Prostate gland (tissue), 2 donors: ENCODE data around the gene KCNK7. TPM values are rescaled to one million over a fixed set of nuclear protein-coding genes. Genes with fewer than 3 reads are reported as not detected.
"Not testable (repeated sequence)": the region's sequence is repeated elsewhere in the genome, so short reads cannot be mapped to it uniquely, and the experiment has no call there.

Source experiments
- DNase-seq: peaks from one replicate; pipeline ENCODE4 v3.0.0-alpha.2; 2019; ENCODE audit warnings: low spot score
- H3K27ac ChIP-seq, 2 donors: fragments of 200-600 bp; sonication (generic); 2 replicates each; pipeline ENCODE4 v1.5.1; 2017 to 2019
- H3K27me3 ChIP-seq: fragments of 200-600 bp; sonication (generic); replicated peaks from 2 replicates; pipeline ENCODE4 v1.5.1; 2019; ENCODE audit not compliant: insufficient read depth
- H3K36me3 ChIP-seq, 2 donors: fragments of 200-600 bp; sonication (generic); 1 replicate in 1 of 2; 2 replicates in 1 of 2; pipeline versions ENCODE4 v1.5.1 to v1.8.1; 2017 to 2019
- H3K4me1 ChIP-seq: fragments of 200-600 bp; sonication (generic); replicated peaks from 2 replicates; pipeline ENCODE4 v1.5.1; 2019
- H3K4me3 ChIP-seq, 2 donors: fragments of 200-600 bp; sonication (generic); 2 replicates each; pipeline ENCODE4 v1.5.1; 2017 to 2019
- H3K9me3 ChIP-seq: fragments of 200-600 bp; sonication (generic); 2 replicates; pipeline ENCODE4 v1.5.1; 2017
- CTCF ChIP-seq, 4 experiments: fragments of 200-600 bp in 2 of 4; fragments of 450-650 bp in 2 of 4; sonication (generic) in 2 of 4; IDR thresholded peaks; 1 replicate in 3 of 4; 2 replicates in 1 of 4; pipeline ENCODE4 v1.5.1; 2016 to 2019; ENCODE audit warnings: antibody characterized with exemption in 4 of 4, mild to moderate bottlenecking in 2 of 4, moderate library complexity in 2 of 4
- POLR2A ChIP-seq: fragments of 450-650 bp; IDR thresholded peaks from one replicate; pipeline ENCODE4 v1.6.1; 2016; ENCODE audit warnings: antibody characterized with exemption, mild to moderate bottlenecking
- POLR2AphosphoS5 ChIP-seq: sonication (generic); formaldehyde crosslinking; IDR thresholded peaks from one replicate; pipeline ENCODE4 v1.6.1; 2017; ENCODE audit warnings: antibody characterized with exemption
- WGBS: methylation state at CpG from one replicate; pipeline ENCODE4 v1.1.5; 2018; 5-methylcytosine and 5-hydroxymethylcytosine counted together
- intact Hi-C: fragments of 100-400 bp; cut with DNase I; formaldehyde crosslinking; loops from one replicate; pipeline ENCODE4 v1.14.2; 2022
- total RNA-seq, 2 donors: library from RNA; depleted of rRNA; stranded (reverse); fragments of >200 nt; gene quantifications; one replicate each; pipeline ENCODE4 v1.1.0, GENCODE V29; 2016

The KCNK7 gene
- total RNA-seq, 2 donors from 2014 or later: 0.74 TPM; not detected in 1

DNA sequence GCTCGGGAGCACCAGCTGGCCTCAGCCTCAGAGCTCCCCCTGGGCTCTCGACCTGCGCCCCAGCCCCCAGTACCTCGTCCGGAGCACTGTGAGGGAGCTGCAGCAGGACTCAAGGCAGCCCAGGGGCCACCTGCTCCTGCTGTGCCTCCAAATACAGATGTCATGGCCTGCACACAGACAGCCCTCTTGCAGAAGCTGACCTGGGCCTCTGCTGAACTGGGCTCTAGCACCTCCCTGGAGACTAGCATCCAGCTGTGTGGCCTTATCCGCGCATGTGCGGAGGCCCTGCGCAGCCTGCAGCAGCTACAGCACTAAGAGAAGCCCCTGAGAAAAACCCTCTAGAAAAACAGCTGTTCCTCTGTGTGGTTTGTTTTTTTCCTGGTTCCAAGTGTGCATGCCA is 24.2 kb downstream of the KCNK7 start:
- Histone ChIP-seq H3K36me3 (no peaks in the 10 kb centered on the region), H3K27ac (peak overlapping the region; percentile 96), H3K4me1 (peaks cover 40% of the 10 kb centered on the region), H3K9me3 (no peaks in the 10 kb centered on the region), H3K4me3 (peak overlapping the region in 1 of 2 donors; percentile 78), H3K27me3 (no peaks in the 10 kb centered on the region)
- intact Hi-C loops: loop anchor here (2.0 kb wide), 1 partner anchor 31 kb away; no protein-coding TSS in a partner anchor
- 83% methylated on average over 9 of the region's 9 CpGs for WGBS
- TF ChIP-seq POLR2AphosphoS5 (no peak), CTCF (IDR thresholded peaks at IDR 0.05) (no peak), POLR2A (no peak)
- no peak for DNase-seq

DNA sequence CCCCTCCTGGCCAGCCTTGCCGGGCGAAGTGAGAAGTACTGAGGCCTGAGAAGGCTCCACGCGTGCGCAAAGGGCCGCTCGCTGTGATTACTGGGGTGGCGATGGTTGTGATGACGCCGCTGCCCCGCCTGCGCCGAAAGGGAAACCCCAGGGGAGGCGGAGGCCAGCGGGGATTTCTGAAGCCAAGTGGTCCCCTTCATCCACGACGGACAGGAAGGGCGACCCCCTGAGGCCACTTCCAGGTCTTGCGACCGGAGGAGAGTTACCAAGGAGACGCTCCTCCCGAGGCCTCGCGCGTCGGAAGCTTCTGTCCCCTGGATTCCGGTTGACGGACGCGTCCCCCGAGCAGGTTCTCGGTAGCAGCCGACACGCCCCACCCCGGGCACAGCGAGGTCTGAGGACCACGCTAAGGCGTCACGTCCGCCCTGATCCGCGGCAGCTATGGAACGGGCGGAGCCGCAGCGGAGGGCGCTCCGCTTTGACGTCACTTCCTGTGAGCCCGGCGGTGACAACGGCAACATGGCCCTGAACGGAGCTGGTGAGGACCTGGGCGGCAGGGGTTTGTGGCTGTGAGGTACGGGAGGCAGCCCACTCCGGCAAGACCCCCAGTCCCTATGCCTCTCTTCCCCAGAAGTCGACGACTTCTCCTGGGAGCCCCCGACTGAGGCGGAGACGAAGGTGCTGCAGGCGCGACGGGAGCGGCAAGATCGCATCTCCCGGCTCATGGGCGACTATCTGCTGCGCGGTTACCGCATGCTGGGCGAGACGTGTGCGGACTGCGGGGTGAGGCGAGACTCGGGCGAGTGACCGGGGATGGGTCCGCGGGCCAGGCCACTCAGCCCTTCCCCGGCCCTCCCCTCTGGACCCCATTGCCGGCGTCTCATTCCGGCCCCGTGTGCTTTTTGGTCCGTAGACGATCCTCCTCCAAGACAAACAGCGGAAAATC is 25.4 kb downstream of the KCNK7 start, which contains the start of gene ZNRD2:
Gene ZNRD2, plus strand, starts transcription at position 505 of the 946 bp plus-strand sequence. Its CDS starts 15 bp downstream, at position 520.
- intact Hi-C loops: loop anchor here (2.0 kb wide), 1 partner anchor 29 kb away; no protein-coding TSS in a partner anchor
- peak; percentile 97 for DNase-seq
- peak; percentile 72 for TF ChIP-seq POLR2A
- TF ChIP-seq CTCF (IDR thresholded peaks at IDR 0.05): peak in 3 of 4 experiments; percentile 43 to 75 (median 59)
- TF ChIP-seq POLR2AphosphoS5: peak; percentile 99
- Histone ChIP-seq H3K36me3 (no peaks in the 10 kb centered on the region), H3K27ac (peak within 1 kb of the TSS; percentile 96), H3K27me3 (no peaks in the 10 kb centered on the region), H3K4me1 (peaks cover 37% of the 10 kb centered on the region), H3K4me3 (peak within 1 kb of the TSS; percentile 68 to 69), H3K9me3 (no peaks in the 10 kb centered on the region)
- WGBS: under 1% methylated on average over 89 of the region's 89 CpGs

DNA sequence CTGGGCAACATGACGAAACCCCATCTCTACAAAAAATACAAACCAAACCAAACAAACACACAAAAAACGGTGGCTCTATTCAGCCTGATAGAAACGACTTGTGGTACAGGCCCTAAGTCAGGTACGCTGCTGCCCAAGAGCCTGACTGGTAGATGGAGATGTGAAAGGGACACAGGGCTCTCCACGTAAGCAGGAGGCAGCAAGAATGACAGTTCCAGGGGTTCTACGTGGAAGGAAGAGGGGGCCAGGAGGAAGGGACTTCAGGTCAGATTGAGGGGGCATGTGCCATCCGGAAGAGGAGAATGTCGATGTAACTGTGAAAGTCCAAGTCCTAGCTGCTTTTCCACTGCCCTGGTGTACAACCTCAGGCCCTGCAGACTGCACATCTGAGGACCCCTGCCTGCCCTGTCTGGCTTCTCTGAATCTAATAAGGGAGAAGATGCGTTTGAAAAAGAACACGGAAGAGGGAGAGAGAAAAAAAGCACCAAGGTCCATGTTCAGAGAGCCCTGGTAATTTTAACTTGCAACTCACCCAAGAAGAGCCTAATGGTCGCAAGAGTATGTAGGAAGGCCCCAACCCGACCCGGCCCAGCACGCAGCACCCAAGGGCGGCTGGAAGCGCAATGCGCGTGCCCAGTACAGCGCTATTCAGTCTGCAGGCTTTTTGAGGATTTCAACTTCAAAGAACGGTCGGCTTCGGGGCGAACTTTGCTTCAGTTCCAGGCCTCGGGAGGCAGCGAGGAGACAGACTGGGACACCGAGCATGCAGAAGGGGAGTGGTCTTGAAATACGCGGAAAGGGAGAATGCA is 26.2 kb downstream of the KCNK7 start:
- no peak for TF ChIP-seq POLR2A
- no peak for TF ChIP-seq CTCF (IDR thresholded peaks at IDR 0.05)
- TF ChIP-seq POLR2AphosphoS5: no peak
- H3K4me3 ChIP-seq: peak overlapping the region; percentile 68 to 69
- H3K27ac ChIP-seq: peak overlapping the region; percentile 96
- H3K4me1 ChIP-seq: peaks cover 37% of the 10 kb centered on the region
- no peaks in the 10 kb centered on the region for H3K27me3 ChIP-seq
- intact Hi-C loops: no loop called here
- no peak for DNase-seq
- no peaks in the 10 kb centered on the region for H3K36me3 ChIP-seq
- 5% methylated on average over 28 of the region's 28 CpGs for WGBS
- no peaks in the 10 kb centered on the region for H3K9me3 ChIP-seq

- H3K27ac ChIP-seq: no peak overlapping the region
Measured at GRCh38 chr11:65565624-65566453, 29.8 kb downstream of the KCNK7 start.

GRCh38 chr11:65564879-65565559 is 30.6 kb downstream of the KCNK7 start:
- H3K4me3 ChIP-seq, H3K36me3 ChIP-seq, H3K9me3 ChIP-seq, H3K27ac ChIP-seq, H3K27me3 ChIP-seq, intact Hi-C loops, DNase-seq: not testable (repeated sequence)
- 87% methylated on average over 12 of the region's 12 CpGs for WGBS
- peaks cover 16% of the 10 kb centered on the region for H3K4me1 ChIP-seq

More at GRCh38 chr11:65565624-65566453, 29.8 kb downstream of the KCNK7 start:
- Histone ChIP-seq H3K36me3 (no peaks in the 10 kb centered on the region), H3K4me3 (no peak overlapping the region), H3K27me3 (no peaks in the 10 kb centered on the region), H3K9me3 (no peaks in the 10 kb centered on the region), H3K4me1 (peaks cover 18% of the 10 kb centered on the region)
- DNase-seq: no peak
- WGBS: 68% methylated on average over 7 of the region's 7 CpGs
- no peak for TF ChIP-seq CTCF (IDR thresholded peaks at IDR 0.05)
- TF ChIP-seq POLR2AphosphoS5: no peak
- TF ChIP-seq POLR2A: no peak
- intact Hi-C loops: no loop called here
